ENCODE data around the gene SIAH1. TPM values are rescaled to one million over a fixed set of nuclear protein-coding genes. Genes with fewer than 3 reads are reported as not detected.
A peak's percentile ranks its signal among the peaks of the same experiment; 100 is the strongest.

Gene SIAH1
- total and polyA plus RNA-seq, 9 of the 15 experiments (the other 6 are each of a cell fraction or from before 2014, with no cell fraction given), result 4.1 to 14.3 (median 12.5) TPM

GRCh38 chr16:48420437-48420836 is 35.2 kb upstream of the SIAH1 start:
- Histone ChIP-seq H3K36me3 (ENCODE audit: control insufficient read depth, insufficient read depth, low read length) (no peaks in the 10 kb centered on the region), H3K79me2 (ENCODE audit: control insufficient read depth, insufficient read depth, low read length) (no peaks in the 10 kb centered on the region), H3K27ac (ENCODE audit: extremely low read depth, low read depth, low read length) (no peak overlapping the region), H3K4me3 (no peak overlapping the region), H3K27me3 (ENCODE audit: control insufficient read depth in 2 of 2, insufficient read depth in 2 of 2, low read length in 2 of 2) (peaks cover 6 to 9% of the 10 kb centered on the region in 2 experiments), H3K9me1 (ENCODE audit: control insufficient read depth, insufficient read depth, low read length) (no peaks in the 10 kb centered on the region), H3K9me3 (replicated peaks; ENCODE audit: control insufficient read depth, insufficient read depth, low read depth, low read length) (no peaks in the 10 kb centered on the region), H4K20me1 (replicated peaks; ENCODE audit: control insufficient read depth, insufficient read depth, low read length) (no peaks in the 10 kb centered on the region), H3K4me2 (ENCODE audit: insufficient read depth, low read length) (no peak overlapping the region), H2AFZ (ENCODE audit: low read depth, low read length) (no peak overlapping the region), H3K9ac (ENCODE audit: insufficient read depth in 1 of 2, low read depth in 2 of 2, low read length in 2 of 2) (no peak overlapping the region), H3K4me1 (replicated peaks in 1 of 2; ENCODE audit: control insufficient read depth in 2 of 2, insufficient read depth in 2 of 2, low read length in 2 of 2) (peaks cover 0 to 5% of the 10 kb centered on the region in 2 experiments; a peak in 1 of 5 replicates)
- BruUV-seq (replicated peaks), result no TSS peak
- intact Hi-C loops (cut with micrococcal nuclease) (no loop called here), in situ Hi-C loops (cut with MboI) (no loop called here)
- TF ChIP-seq CEBPG (CRISPR knock-in tag; IDR thresholded peaks at IDR 0.05) (no peak), CEBPG (tag; conservative IDR thresholded peaks at IDR 0.05 in 1 of 2, IDR thresholded peaks at IDR 0.05 in 1 of 2) (peak; percentile 30 to 35; a peak in 1 of 4 replicates), HDAC8 (tag; IDR thresholded peaks at IDR 0.05) (no peak), ATF3 (IDR thresholded peaks at IDR 0.05) (peak; percentile 59; the same call in 1 of the 2 replicates), ATF3 (CRISPR knock-in tag; conservative IDR thresholded peaks at IDR 0.05) (no peak), ZNF121 (CRISPR knock-in tag; conservative IDR thresholded peaks at IDR 0.05) (peak; percentile 85), SRSF3 (IDR thresholded peaks at IDR 0.05; ENCODE audit: insufficient read depth, low read length) (no peak), ZFP91 (CRISPR knock-in tag; IDR thresholded peaks at IDR 0.05) (no peak), ZNF830 (CRISPR knock-in tag; IDR thresholded peaks at IDR 0.05) (no peak), ZNF592 (IDR thresholded peaks at IDR 0.05) (no peak), NR2F6 (CRISPR knock-in tag; IDR thresholded peaks at IDR 0.05) (no peak), CEBPB (tag; IDR thresholded peaks at IDR 0.05) (peak; percentile 53; the same call in 1 of the 2 replicates)
- POLR2A ChIA-PET, result no interaction called here
- WGBS (ENCODE audit: insufficient coverage, low coverage, missing lambda C conversion rate), result 21% methylated on average over 1 of the region's 1 CpG
- ATAC-seq (no peak), DNase-seq (ENCODE audit: extremely low read depth in 1 of 4, low spot score in 3 of 4) (no peak), FAIRE-seq (no peak)
- CTCF ChIA-PET (ENCODE audit: low intra/inter-chr PET ratio), result no interaction called here

Measured in K562 (cell line).